HEK293 (cell line): ENCODE results near the gene SLC25A41.

ENCODE experiments used
- CTCF ChIA-PET: fragments of 350-600 bp; formaldehyde crosslinking; extraction: SDS; loops from one replicate; lab custom pipeline; 2021; ENCODE audit warnings: antibody characterized with exemption; lab: Yijun Ruan, JAX
- POLR2A ChIA-PET: fragments of 300-600 bp; formaldehyde crosslinking; extraction: SDS; loops from one replicate; lab custom pipeline; 2020; ENCODE audit warnings: antibody characterized with exemption, inconsistent platforms; lab: Yijun Ruan, JAX
- H3K27ac ChIP-seq: fragments of 200-500 bp; sonication (Bioruptor generic); 2 replicates; pipeline ENCODE4 v1.5.1; 2014; ENCODE audit warnings: low read depth, low read length, control low read depth, inconsistent platforms; ENCODE audit errors: extremely low read depth
- H3K36me3 ChIP-seq, 2 experiments: fragments of 200-500 bp in 1 of 2; sonication (Bioruptor generic) in 1 of 2; 1 replicate in 1 of 2; 2 replicates in 1 of 2; pipeline ENCODE4 v1.5.1; 2014 to 2017; ENCODE audit warnings: inconsistent platforms in 2 of 2, low read length in 2 of 2; ENCODE audit not compliant: control insufficient read depth in 2 of 2, insufficient read depth in 1 of 2
- H3K4me1 ChIP-seq: fragments of 200-500 bp; sonication (Bioruptor generic); 2 replicates; pipeline ENCODE4 v1.5.1; 2014; ENCODE audit warnings: mild to moderate bottlenecking, low read length, inconsistent platforms; ENCODE audit not compliant: control insufficient read depth, insufficient read depth
- H3K4me3 ChIP-seq: 2 replicates; pipeline ENCODE4 v1.5.1; 2011; ENCODE audit warnings: low read depth, mild to moderate bottlenecking, control low read depth, low read length, moderate library complexity
- H3K9me3 ChIP-seq: fragments of 200-500 bp; sonication (Bioruptor generic); 2 replicates; pipeline ENCODE4 v1.5.1; 2014; ENCODE audit warnings: low read depth, low read length, inconsistent platforms; ENCODE audit not compliant: control insufficient read depth, insufficient read depth
- FEZF1 ChIP-seq: fragments of 450-650 bp; formaldehyde crosslinking; IDR thresholded peaks from 2 replicates; pipeline ENCODE4 v1.5.1; 2016; ENCODE audit warnings: missing biosample characterization, missing genetic modification characterization
- GLI2 ChIP-seq: fragments of 450-650 bp; formaldehyde crosslinking; IDR thresholded peaks from 2 replicates; pipeline ENCODE4; 2017; ENCODE audit warnings: missing biosample characterization, missing genetic modification characterization, low read depth, borderline replicate concordance
- KLF7 ChIP-seq: fragments of 450-650 bp; formaldehyde crosslinking; IDR thresholded peaks from 2 replicates; pipeline ENCODE4 v1.5.1; 2016; ENCODE audit warnings: missing biosample characterization, missing genetic modification characterization, borderline replicate concordance
- OSR2 ChIP-seq: fragments of 450-650 bp; formaldehyde crosslinking; IDR thresholded peaks from 2 replicates; pipeline ENCODE4 v1.5.1; 2016; ENCODE audit warnings: missing biosample characterization, missing genetic modification characterization
- OVOL3 ChIP-seq: fragments of 450-650 bp; formaldehyde crosslinking; IDR thresholded peaks from 2 replicates; pipeline ENCODE4 v1.5.1; 2016; ENCODE audit warnings: missing biosample characterization, missing genetic modification characterization
- ZBTB48 ChIP-seq: fragments of 450-650 bp; formaldehyde crosslinking; IDR thresholded peaks from 2 replicates; pipeline ENCODE4 v1.5.1; 2016; ENCODE audit warnings: missing biosample characterization, missing genetic modification characterization
- ZFP69B ChIP-seq: fragments of 450-650 bp; formaldehyde crosslinking; IDR thresholded peaks from 2 replicates; pipeline ENCODE4 v1.5.1; 2016; ENCODE audit warnings: missing biosample characterization, missing genetic modification characterization
- ZNF132 ChIP-seq: fragments of 450-650 bp; formaldehyde crosslinking; IDR thresholded peaks from 2 replicates; pipeline ENCODE4 v1.5.1; 2017; ENCODE audit warnings: missing biosample characterization, missing genetic modification characterization, borderline replicate concordance
- ZNF133 ChIP-seq: fragments of 450-650 bp; formaldehyde crosslinking; IDR thresholded peaks from 2 replicates; pipeline ENCODE4 v1.5.1; 2016; ENCODE audit warnings: missing biosample characterization, missing genetic modification characterization
- ZNF155 ChIP-seq: fragments of 450-650 bp; formaldehyde crosslinking; IDR thresholded peaks from 2 replicates; pipeline ENCODE4 v1.5.1; 2016; ENCODE audit warnings: missing biosample characterization, missing genetic modification characterization
- ZNF157 ChIP-seq: fragments of 450-650 bp; formaldehyde crosslinking; IDR thresholded peaks from 2 replicates; pipeline ENCODE4 v1.5.1; 2016; ENCODE audit warnings: missing biosample characterization, missing genetic modification characterization
- ZNF19 ChIP-seq: fragments of 450-650 bp; formaldehyde crosslinking; IDR thresholded peaks from 2 replicates; pipeline ENCODE4; 2016; ENCODE audit warnings: missing biosample characterization, missing genetic modification characterization, low read depth
- ZNF529 ChIP-seq: fragments of 450-650 bp; formaldehyde crosslinking; IDR thresholded peaks from 2 replicates; pipeline ENCODE4 v1.5.1; 2017; ENCODE audit warnings: missing genetic modification characterization, missing biosample characterization; ENCODE audit not compliant: insufficient replicate concordance
- ZNF548 ChIP-seq: fragments of 450-650 bp; formaldehyde crosslinking; IDR thresholded peaks from 2 replicates; pipeline ENCODE4 v1.5.1; 2016; ENCODE audit warnings: missing biosample characterization, missing genetic modification characterization
- ZNF549 ChIP-seq: fragments of 450-650 bp; IDR thresholded peaks from 2 replicates; pipeline ENCODE4 v1.5.1; 2018; ENCODE audit warnings: missing biosample characterization, missing genetic modification characterization, mild to moderate bottlenecking, inconsistent platforms, moderate library complexity
- ZNF600 ChIP-seq: fragments of 450-650 bp; formaldehyde crosslinking; IDR thresholded peaks from 2 replicates; pipeline ENCODE4 v1.5.1; 2016; ENCODE audit warnings: missing biosample characterization, missing genetic modification characterization
- ZNF623 ChIP-seq: fragments of 450-650 bp; formaldehyde crosslinking; IDR thresholded peaks from 2 replicates; pipeline ENCODE4 v1.5.1; 2016; ENCODE audit warnings: missing biosample characterization, missing genetic modification characterization
- ZNF624 ChIP-seq: fragments of 450-650 bp; formaldehyde crosslinking; IDR thresholded peaks from 2 replicates; pipeline ENCODE4 v1.5.1; 2017; ENCODE audit warnings: missing biosample characterization, missing genetic modification characterization
- ZNF701 ChIP-seq: fragments of 450-650 bp; formaldehyde crosslinking; IDR thresholded peaks from 2 replicates; pipeline ENCODE4 v1.5.1; 2016; ENCODE audit warnings: missing biosample characterization, missing genetic modification characterization
- ZNF707 ChIP-seq: fragments of 450-650 bp; formaldehyde crosslinking; IDR thresholded peaks from 2 replicates; pipeline ENCODE4 v1.5.1; 2016; ENCODE audit warnings: missing biosample characterization, missing genetic modification characterization
- ZNF747 ChIP-seq: fragments of 450-650 bp; formaldehyde crosslinking; IDR thresholded peaks from 2 replicates; pipeline ENCODE4 v1.5.1; 2016; ENCODE audit warnings: missing biosample characterization, missing genetic modification characterization
- ZNF768 ChIP-seq: fragments of 450-650 bp; formaldehyde crosslinking; IDR thresholded peaks from 2 replicates; pipeline ENCODE4 v1.5.1; 2018; ENCODE audit warnings: missing biosample characterization, mild to moderate bottlenecking, missing genetic modification characterization
- ZNF830 ChIP-seq: fragments of 450-650 bp; IDR thresholded peaks from 2 replicates; pipeline ENCODE4 v1.5.0; 2018; ENCODE audit warnings: missing biosample characterization, missing genetic modification characterization, low read depth, mild to moderate bottlenecking, moderate library complexity
- ZSCAN23 ChIP-seq: fragments of 450-650 bp; formaldehyde crosslinking; IDR thresholded peaks from 2 replicates; pipeline ENCODE4 v1.5.1; 2016; ENCODE audit warnings: missing biosample characterization, missing genetic modification characterization
- TF ChIP-seq, protein P1 (sequence below): fragments of 450-650 bp; formaldehyde crosslinking; IDR thresholded peaks from 2 replicates; pipeline ENCODE4 v1.5.1; 2016; ENCODE audit warnings: missing biosample characterization, missing genetic modification characterization
- TF ChIP-seq, protein P2 (sequence below): fragments of 450-650 bp; formaldehyde crosslinking; IDR thresholded peaks from 2 replicates; pipeline ENCODE4 v1.5.1; 2016; ENCODE audit warnings: missing biosample characterization, missing genetic modification characterization
- TF ChIP-seq, protein P3 (sequence below): fragments of 450-650 bp; formaldehyde crosslinking; IDR thresholded peaks from 2 replicates; pipeline ENCODE4 v1.5.1; 2016; ENCODE audit warnings: missing biosample characterization, missing genetic modification characterization
- TF ChIP-seq, protein P4 (sequence below): fragments of 450-650 bp; formaldehyde crosslinking; IDR thresholded peaks from 2 replicates; pipeline ENCODE4 v1.5.1; 2016; ENCODE audit warnings: missing biosample characterization, missing genetic modification characterization
- TF ChIP-seq, protein P5 (sequence below): sonication (generic); formaldehyde crosslinking; IDR thresholded peaks from 2 replicates; pipeline ENCODE4 v1.8.1; 2022; ENCODE audit warnings: mild to moderate bottlenecking, moderate library complexity, missing genetic modification reagents

The SLC25A41 gene

DNA sequence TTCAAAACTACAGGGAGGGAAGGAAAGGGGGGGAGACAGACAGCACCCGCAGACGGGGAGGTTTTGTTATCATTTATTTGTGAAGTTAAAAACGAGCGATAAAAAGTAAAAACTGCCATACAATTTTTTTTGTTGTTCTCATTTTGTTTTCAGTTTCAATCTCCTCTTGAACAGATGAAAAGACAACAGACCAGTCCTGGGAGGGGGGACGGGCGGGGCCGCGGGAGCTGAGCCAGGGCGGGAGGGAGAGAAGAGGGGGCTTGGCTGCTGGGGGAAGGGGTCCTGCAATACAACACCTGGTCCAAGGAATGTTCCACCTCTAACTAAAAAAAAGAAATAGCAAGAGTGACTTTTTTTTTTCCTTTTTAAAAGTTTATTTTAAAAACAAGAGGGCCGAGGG is 20.3 kb downstream of the SLC25A41 start:
- Histone ChIP-seq H3K27ac (no peak overlapping the region), H3K4me1 (no peaks in the 10 kb centered on the region), H3K4me3 (no peak overlapping the region), H3K36me3 (peaks cover 7 to 47% of the 10 kb centered on the region in 2 experiments; a peak in 2 of 3 replicates), H3K9me3 (no peaks in the 10 kb centered on the region)
- CTCF ChIA-PET: no interaction called here
- no peak for TF ChIP-seq FEZF1 (tag by site-specific recombination)
- no peak for TF ChIP-seq ZNF707 (tag by site-specific recombination)
- TF ChIP-seq ZNF768: no peak
- TF ChIP-seq ZNF133 (tag by site-specific recombination): no peak
- TF ChIP-seq ZNF548 (tag by site-specific recombination): no peak
- no peak for TF ChIP-seq ZNF157 (tag by site-specific recombination)
- TF ChIP-seq ZNF155 (tag by site-specific recombination): no peak
- TF ChIP-seq ZNF701 (tag by site-specific recombination): no peak
- no peak for TF ChIP-seq ZNF529
- TF ChIP-seq, protein P1, sequence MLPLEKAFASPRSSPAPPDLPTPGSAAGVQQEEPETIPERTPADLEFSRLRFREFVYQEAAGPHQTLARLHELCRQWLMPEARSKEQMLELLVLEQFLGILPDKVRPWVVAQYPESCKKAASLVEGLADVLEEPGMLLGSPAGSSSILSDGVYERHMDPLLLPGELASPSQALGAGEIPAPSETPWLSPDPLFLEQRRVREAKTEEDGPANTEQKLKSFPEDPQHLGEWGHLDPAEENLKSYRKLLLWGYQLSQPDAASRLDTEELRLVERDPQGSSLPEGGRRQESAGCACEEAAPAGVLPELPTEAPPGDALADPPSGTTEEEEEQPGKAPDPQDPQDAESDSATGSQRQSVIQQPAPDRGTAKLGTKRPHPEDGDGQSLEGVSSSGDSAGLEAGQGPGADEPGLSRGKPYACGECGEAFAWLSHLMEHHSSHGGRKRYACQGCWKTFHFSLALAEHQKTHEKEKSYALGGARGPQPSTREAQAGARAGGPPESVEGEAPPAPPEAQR (tag by site-specific recombination): no peak
- TF ChIP-seq ZFP69B (tag by site-specific recombination): no peak
- TF ChIP-seq GLI2: no peak
- TF ChIP-seq ZNF19 (tag by site-specific recombination): no peak
- TF ChIP-seq ZNF624 (tag by site-specific recombination): no peak
- TF ChIP-seq, protein P2, sequence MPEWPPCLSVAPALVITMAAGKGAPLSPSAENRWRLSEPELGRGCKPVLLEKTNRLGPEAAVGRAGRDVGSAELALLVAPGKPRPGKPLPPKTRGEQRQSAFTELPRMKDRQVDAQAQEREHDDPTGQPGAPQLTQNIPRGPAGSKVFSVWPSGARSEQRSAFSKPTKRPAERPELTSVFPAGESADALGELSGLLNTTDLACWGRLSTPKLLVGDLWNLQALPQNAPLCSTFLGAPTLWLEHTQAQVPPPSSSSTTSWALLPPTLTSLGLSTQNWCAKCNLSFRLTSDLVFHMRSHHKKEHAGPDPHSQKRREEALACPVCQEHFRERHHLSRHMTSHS (tag by site-specific recombination): no peak
- TF ChIP-seq ZSCAN23 (tag by site-specific recombination): no peak
- TF ChIP-seq, protein P3, sequence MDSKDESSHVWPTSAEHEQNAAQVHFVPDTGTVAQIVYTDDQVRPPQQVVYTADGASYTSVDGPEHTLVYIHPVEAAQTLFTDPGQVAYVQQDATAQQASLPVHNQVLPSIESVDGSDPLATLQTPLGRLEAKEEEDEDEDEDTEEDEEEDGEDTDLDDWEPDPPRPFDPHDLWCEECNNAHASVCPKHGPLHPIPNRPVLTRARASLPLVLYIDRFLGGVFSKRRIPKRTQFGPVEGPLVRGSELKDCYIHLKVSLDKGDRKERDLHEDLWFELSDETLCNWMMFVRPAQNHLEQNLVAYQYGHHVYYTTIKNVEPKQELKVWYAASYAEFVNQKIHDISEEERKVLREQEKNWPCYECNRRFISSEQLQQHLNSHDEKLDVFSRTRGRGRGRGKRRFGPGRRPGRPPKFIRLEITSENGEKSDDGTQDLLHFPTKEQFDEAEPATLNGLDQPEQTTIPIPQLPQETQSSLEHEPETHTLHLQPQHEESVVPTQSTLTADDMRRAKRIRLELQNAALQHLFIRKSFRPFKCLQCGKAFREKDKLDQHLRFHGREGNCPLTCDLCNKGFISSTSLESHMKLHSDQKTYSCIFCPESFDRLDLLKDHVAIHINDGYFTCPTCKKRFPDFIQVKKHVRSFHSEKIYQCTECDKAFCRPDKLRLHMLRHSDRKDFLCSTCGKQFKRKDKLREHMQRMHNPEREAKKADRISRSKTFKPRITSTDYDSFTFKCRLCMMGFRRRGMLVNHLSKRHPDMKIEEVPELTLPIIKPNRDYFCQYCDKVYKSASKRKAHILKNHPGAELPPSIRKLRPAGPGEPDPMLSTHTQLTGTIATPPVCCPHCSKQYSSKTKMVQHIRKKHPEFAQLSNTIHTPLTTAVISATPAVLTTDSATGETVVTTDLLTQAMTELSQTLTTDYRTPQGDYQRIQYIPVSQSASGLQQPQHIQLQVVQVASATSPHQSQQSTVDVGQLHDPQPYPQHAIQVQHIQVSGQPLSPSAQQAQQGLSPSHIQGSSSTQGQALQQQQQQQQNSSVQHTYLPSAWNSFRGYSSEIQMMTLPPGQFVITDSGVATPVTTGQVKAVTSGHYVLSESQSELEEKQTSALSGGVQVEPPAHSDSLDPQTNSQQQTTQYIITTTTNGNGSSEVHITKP: no peak
- POLR2A ChIA-PET: no interaction called here

DNA sequence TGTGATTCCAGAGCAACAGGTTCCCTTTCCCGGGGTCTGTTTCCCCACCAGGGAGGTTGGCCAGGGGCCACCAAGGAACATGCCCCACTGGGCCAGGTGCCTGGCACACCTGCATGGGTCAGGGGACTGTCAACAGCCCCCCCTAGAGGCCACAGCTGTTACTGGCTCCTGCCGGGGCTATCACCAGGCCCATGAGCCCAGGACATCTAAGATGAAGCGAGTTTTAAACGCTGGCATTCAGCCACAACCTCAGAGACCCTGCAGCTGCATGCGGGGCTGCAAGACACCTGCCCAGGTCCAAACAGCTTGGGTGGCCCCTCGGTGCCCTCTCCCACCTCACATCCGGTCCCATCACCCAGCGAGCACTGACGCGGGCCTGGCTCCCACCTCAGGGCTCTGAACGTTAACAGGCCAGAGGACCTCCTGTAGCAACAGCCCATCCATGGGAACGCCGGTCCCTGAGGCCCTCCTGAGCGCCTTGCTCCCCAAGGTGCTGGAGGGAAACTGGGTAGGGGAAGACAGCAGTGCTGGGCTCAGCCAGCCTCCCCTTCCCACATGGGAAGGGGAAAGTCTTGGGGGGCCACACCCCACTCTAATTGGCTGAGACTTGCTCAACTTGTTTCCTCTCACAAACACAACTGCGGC is 21.0 kb downstream of the SLC25A41 start:
- H3K27ac ChIP-seq: no peak overlapping the region
- CTCF ChIA-PET: interaction anchor here (1.0 kb wide), 1 partner anchor 20 kb away, joined by 5 read pairs; the partner anchor contains the start of gene GTF2F1
- TF ChIP-seq ZNF132 (tag by site-specific recombination) (no peak), ZNF623 (tag by site-specific recombination) (no peak), KLF7 (tag by site-specific recombination) (no peak), ZNF600 (tag by site-specific recombination) (no peak), ZNF830 (tag by site-specific recombination) (no peak), ZNF549 (tag by site-specific recombination) (no peak), OSR2 (tag by site-specific recombination) (no peak), ZNF747 (tag by site-specific recombination) (no peak), ZNF157 (tag by site-specific recombination) (no peak), ZBTB48 (tag by site-specific recombination) (0 out of 2 replicates have a peak, but pooled peaks have one; percentile 20), OVOL3 (tag by site-specific recombination) (no peak)
- TF ChIP-seq, protein P4, sequence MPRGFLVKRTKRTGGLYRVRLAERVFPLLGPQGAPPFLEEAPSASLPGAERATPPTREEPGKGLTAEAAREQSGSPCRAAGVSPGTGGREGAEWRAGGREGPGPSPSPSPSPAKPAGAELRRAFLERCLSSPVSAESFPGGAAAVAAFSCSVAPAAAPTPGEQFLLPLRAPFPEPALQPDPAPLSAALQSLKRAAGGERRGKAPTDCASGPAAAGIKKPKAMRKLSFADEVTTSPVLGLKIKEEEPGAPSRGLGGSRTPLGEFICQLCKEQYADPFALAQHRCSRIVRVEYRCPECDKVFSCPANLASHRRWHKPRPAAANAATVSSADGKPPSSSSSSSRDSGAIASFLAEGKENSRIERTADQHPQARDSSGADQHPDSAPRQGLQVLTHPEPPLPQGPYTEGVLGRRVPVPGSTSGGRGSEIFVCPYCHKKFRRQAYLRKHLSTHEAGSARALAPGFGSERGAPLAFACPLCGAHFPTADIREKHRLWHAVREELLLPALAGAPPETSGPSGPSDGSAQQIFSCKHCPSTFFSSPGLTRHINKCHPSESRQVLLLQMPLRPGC (tag by site-specific recombination): no peak
- TF ChIP-seq, protein P5, sequence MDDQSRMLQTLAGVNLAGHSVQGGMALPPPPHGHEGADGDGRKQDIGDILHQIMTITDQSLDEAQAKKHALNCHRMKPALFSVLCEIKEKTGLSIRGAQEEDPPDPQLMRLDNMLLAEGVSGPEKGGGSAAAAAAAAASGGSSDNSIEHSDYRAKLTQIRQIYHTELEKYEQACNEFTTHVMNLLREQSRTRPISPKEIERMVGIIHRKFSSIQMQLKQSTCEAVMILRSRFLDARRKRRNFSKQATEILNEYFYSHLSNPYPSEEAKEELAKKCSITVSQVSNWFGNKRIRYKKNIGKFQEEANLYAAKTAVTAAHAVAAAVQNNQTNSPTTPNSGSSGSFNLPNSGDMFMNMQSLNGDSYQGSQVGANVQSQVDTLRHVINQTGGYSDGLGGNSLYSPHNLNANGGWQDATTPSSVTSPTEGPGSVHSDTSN (CRISPR knock-in tag): no peak

More for the DNA sequence above, 21.0 kb downstream of the SLC25A41 start:
- H3K4me1 ChIP-seq: no peaks in the 10 kb centered on the region
- H3K9me3 ChIP-seq: no peaks in the 10 kb centered on the region
- peaks cover 3 to 40% of the 10 kb centered on the region in 2 experiments; a peak in 2 of 3 replicates for H3K36me3 ChIP-seq
- no peak overlapping the region for H3K4me3 ChIP-seq
- POLR2A ChIA-PET: no interaction called here
